Stimulated activated CD4-positive, alpha-beta T cell treated with anti-CD3 and anti-CD28 coated beads, Interleukin-2, amount 100 ng/mL, for 48 hours (primary cell): ENCODE data around the gene FBXO34.

Experiments used
- DNase-seq, 2 donors: peaks; one replicate each; pipeline ENCODE4 v3.0.0-alpha.2; 2020

The FBXO34 gene

GRCh38 chr14:55386037-55386808, 115.0 kb downstream of the FBXO34 start:
- DNase-seq: no peak

- DNase-seq: no peak
These were observed 115.9 kb downstream of the FBXO34 start for GRCh38 chr14:55387121-55387520.

GRCh38 chr14:55388160-55388559, 116.9 kb downstream of the FBXO34 start:
- no peak for DNase-seq

- DNase-seq: no peak
These were observed 118.1 kb downstream of the FBXO34 start for GRCh38 chr14:55389330-55389729.

GRCh38 chr14:55398679-55399078, 127.5 kb downstream of the FBXO34 start:
- no peak for DNase-seq

GRCh38 chr14:55399183-55399582, 128.0 kb downstream of the FBXO34 start:
- DNase-seq: no peak

- no peak for DNase-seq
These were observed 128.6 kb downstream of the FBXO34 start for GRCh38 chr14:55399852-55400251.

- no peak for DNase-seq
These were observed 130.5 kb downstream of the FBXO34 start for GRCh38 chr14:55401751-55402150.
